ENCODE results near the gene NHSL1.

Gene NHSL1

DNA sequence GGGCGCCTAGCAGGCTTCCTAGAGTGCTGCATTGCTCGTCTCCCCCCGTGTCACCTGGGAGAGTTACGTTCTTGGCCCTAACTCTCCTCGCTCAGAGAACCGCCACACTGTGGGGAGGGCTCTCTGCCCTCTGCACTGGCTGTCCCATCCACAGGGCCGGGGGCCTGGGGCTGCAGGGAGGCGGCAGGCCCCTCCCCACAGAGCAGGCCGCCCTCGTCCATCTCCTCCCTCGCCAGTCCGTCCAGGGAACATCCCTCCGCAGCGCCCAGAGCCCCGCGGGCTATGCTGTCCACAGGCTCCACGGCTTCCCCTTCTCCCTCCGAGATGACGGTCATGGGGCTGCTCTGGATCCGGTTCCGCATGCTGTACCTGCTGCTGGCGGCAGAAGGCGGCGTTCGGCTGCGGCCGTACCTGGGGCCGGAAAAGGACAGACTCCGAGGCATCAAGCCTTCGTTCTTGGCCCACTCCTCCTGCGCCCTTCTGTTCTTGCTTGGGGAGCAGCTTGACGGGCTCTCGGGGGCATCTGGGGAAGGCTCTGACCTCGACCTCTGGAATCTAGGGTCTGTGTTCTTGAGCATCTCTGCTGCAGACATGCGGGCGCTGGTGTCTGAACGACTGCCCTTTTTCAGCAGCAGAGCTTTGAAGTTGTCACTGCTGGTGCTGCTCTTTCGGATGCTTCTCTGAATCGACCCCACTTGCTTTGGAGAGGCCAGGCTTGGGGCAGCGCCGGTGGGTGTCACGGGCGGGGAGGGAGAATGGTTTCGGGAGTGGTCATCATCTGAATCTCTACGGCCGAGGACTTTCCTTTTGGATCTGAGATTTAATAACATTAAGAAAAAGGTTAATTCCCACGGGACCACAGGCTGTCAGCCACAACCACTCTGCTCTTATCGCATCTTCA is 75.0 kb downstream of the NHSL1 start:
- no peak for DNase-seq

GRCh38 chr6:138422861-138423260 is 76.4 kb downstream of the NHSL1 start:
- no peak for DNase-seq

- no peak for DNase-seq
These were observed 77.7 kb downstream of the NHSL1 start for GRCh38 chr6:138421608-138422007.

DNA sequence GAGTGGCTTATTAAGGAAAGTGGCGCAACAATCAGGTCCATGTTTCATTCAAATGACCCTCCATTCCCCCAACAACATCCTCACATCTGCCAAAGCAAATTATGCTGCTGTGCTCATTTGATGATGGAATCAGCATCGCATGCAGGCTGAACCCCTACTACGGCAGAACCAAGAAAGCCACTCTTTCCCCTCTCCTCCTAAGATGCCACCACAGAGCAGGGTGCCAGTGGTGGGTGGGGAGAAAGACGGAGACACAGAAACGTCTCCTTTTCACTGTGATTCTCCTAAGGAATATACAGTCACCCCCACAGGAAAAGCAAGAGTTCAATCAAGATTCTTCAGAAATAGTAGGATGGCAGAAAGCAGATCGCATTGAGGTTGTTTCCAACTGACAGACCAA is 78.2 kb downstream of the NHSL1 start:
- DNase-seq = no peak

- no peak for DNase-seq
These were observed 78.9 kb downstream of the NHSL1 start for GRCh38 chr6:138420356-138420755.

GRCh38 chr6:138419766-138420165 is 79.5 kb downstream of the NHSL1 start:
- no peak for DNase-seq

DNA sequence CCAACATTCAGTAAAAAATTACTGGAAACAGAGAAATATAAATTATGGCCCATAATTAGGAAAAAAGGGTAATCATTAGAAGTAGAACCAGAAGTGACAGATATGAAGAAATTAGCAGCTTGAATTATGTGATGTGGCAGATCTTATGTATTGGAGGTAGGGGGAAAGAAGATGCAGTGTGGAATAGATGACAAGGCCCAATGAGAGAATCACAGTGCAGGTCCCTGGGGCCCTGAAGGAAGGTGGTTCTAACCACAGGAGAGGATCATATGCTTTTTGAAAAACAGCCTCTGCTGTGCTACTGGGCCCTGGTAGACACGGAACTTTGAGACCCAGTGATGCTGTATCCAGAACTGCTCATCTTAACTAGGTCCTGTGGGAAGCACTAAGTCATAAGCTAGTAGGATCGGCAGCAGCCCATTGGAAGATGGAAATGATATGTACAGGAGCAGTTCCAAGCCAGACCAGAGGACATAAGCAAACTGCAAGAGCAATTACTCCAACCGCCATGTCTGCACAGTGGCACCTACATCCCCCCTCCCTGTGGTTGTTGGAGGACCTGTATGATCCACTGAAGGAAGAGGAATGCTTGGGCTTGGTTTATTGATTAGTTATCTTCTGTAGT is 81.1 kb downstream of the NHSL1 start:
- DNase-seq = no peak

GRCh38 chr6:138417493-138418117 is 81.7 kb downstream of the NHSL1 start:
- no peak for DNase-seq

DNA sequence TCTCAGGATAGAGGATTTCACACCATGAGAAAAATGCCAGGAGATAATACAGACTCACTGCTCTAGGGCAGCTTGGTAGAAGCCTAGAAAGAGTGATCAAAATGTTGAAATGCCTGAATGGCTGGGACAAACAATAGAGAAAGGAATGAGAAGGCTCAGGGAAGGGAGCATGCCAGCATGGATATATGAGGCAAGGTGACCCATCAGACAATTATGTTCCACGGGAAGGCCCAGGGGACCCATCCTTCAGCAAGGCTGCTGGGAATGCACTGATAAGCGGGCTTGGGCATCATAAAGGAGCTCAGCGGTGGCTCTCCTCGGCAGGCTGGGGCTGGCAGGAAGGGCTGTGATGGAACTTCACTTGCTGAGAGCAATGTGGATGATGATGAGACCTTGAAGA is 83.1 kb downstream of the NHSL1 start:
- no peak for DNase-seq

DNA sequence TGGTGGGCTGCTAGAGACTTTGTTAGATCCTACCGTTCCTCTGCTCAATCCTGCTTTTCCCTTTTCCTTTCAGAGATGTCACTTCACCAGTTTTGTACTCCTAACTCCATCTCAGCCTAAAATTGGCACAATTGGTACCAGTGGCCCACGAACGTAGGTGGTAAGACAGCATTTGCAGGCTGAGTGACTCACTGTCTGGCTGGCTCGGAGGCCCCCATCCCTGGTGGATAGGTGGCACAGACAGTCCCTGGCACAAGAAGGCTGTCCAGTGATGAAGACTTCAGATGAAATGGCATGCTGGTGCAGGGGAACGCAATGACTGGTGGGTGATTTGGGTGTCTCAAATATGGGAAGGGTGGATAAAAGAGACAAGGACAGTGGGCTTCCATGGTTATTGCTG is 84.2 kb downstream of the NHSL1 start:
- DNase-seq = no peak

DNA sequence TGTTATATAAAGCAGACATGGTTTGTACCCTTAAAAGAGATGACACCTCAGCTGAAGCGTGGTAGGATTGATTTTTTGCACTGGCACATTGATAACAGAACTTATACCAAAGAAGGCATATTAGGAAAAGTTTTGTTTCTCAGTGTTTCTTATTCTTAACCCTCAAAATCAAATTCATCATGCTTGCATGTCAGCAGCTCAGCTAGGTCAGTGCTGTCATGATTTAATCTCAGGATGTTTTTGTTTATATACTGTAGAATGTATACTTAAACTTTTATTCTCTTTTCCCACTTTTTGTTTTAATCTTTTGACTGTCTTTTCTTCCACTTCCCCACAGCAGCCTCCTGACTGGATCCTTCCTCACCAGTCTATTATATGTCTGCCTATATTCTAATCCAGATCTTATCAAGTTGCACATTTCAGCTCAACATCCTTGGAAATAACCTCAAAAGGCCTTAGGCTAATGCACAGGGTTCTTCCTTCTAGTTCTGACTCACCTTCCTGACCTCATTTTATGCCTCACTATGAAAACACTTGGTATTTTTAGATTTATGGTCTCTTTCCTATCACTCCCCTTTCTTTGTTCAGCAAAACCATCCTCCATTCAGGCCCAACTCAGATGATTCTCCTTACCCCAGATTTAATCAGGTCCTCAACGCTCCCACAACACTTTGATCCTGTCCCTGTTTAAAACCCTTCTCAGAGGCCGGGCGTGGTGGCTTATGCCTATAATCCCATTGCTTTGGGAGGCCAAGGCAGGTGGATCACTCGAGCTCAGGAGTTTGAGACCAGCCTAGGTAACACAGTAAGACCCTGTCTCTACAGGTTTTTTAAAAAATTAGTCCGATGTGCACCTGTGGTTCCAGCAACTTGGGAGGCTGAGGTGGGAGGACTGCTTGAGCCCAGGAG is 88.1 kb downstream of the NHSL1 start:
- DNase-seq = no peak

DNA sequence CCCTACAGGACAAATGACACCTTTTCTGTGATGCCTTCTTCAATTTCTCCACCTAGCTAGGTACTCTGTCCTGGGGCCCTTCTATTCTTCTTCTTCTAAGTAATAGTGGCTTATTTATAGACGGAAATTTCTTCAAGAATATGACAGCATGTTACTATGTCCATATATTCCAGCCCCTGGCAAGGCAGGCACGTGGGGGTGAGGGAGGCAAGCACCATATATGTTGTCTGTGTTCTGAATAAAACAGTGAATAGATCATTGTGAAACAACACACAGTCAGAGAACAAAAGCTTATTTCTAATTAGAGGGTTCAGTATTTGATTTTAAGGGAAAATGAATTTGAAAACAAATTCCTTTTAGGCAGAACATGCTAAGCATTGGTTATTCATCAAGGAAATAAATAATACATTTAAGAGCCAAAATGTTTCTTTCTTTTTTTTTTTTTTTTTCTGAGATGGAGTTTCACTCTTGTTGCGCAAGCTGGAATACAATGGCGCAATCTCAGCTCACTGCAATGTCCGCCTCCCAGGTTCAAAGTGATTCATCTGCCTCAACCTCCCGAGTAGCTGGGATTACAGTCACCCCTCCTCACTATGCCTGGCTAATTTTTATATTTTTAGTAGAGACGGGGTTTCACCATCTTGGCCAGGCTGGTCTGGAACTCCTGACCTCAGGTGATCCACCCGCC is 89.1 kb downstream of the NHSL1 start:
- DNase-seq = no peak

GRCh38 chr6:138406443-138406842 is 92.9 kb downstream of the NHSL1 start:
- peak; percentile 26 for DNase-seq

DNA sequence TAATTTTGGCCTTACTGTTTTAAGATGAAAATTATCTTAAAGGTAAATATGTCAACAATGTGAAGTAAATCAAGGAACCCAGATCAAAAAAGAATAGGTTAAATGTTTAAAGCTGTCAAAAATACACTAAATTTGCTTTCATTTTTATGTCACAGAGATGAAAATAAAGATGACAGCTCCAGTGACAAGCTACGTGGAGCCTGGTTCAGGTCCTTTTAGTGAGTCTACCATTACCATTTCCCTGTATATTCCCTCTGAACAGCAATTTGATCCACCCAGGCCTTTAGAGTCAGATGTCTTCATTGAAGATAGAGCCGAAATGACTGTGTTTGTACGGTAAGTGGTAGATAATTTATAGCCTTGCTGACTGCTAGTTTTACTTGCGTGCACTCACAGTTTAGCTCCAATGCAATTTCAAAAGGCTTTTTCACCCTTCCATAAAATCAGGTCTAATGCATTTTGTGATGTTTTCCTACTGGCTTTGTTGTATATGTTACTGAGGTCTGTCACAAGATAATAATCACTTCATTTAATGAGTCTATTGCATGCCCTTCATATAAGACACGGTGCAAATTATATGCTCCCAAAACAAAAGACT is 93.4 kb downstream of the NHSL1 start:
- DNase-seq = peak; percentile 78

GRCh38 chr6:138404666-138405337 is 94.5 kb downstream of the NHSL1 start:
- peak; percentile 70 for DNase-seq

DNA sequence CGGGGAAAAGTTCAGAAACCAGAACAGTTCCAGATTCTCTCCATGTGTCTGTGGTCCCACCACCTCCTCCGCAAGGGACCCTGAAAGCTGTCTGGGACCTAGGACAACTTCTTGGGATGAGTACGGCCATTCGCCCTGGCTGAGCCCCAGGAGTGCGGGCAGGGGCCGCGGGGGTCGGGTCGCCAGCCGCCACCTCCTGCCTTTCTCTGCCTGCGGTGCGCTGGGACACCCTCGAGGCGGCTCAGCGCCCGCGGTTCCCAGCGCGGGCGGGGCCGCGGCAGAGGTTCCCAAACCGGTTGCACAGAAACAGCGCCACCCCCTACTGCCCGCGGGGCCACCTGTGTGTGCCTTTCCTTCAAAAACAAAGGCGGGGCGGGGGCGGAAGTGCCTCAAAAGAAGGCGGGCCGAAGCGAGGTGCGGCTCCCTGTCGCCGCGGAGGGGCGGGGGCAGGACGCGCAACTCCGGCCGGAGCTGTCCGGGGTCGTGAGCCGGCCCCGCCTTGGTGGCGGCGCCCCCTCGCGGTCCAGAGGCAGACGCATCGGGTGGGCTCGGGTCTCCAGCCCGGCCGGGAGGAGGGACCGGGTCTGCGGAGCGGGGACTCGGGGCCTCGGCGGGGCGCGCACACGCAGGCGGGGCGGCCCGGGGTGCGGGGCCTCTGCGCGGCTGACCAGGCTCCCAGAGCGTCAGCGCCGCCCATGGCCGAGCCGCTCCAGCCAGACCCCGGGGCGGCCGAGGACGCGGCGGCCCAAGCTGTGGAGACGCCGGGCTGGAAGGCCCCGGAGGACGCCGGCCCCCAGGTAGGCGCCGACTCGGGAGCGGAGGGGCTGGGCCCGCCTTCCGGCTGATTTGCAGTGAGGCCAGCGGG is 95.3 kb downstream of the NHSL1 start, which contains the start of gene HEBP2:
Gene HEBP2 (plus strand): TSS at position 423 of the 865 bp plus-strand sequence. CDS start 273 bp downstream, at position 696.
- peak; percentile 99 for DNase-seq

GRCh38 chr6:138403324-138403800 is 95.9 kb downstream of the NHSL1 start:
- peak; percentile 68 for DNase-seq

DNA sequence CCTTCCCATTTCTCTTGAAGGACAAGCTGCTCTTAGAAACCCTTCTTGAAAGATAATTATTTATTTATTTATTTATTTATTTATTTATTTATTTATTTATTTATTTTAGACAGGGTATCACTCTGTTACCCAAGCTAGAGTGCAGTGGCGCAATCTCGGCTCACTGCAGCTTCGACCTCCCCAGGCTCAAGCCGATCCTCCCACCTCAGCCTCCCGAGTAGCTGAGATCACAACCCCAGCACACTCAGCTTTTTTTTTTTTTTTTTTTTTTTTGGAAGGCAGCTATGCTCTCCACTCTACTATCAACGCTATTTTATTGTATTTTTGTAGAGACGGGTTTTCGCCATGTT is 96.5 kb downstream of the NHSL1 start:
- no peak for DNase-seq

DNA sequence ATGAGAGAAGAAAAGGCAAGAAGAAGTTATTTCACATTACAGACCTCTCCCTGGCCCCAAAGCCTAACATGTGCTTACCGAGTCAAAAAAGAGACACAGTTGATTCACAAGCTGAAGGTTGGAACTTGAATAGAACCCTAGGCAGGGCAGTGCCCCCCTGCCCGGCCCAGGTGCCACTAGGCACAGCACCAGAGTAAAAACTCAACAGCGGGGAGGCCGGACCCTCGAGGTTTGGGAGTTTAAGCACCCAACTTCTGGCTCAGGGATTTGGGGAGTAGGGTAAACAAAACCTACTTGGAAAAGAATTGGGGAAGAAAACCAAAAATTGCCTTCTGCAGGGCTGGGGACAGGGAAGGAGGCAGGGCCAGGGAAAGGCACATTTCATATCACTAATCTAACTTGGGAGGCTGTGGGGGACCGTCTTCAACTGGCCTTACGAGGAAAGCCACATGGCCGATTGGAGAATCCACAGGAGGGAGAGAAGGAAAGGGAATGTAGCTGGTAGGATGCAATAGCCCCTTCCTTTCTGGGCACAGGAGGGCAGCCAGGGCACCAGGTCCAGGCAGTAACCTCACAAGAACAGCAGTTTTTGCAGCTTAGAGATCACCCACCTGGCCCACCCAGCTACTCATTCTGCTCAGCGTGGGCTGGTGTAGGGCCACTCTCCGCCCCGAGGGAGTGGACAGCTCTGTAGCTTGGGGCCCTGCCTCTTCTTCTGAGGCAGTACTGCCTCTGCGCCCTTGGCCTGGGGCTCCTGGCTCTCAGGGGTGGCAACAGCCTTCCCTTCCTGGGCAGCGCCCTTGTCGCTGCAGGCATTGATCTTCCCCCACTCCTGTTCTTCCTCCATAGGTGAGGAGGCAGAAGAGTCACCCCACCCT is 97.1 kb downstream of the NHSL1 start:
- no peak for DNase-seq
